MM.1S (cell line): Measurements from ENCODE around the gene FHIT.

Experiments used
- DNase-seq: peaks from one replicate; pipeline ENCODE4 v3.0.0-alpha.2; 2015
- H2AFZ ChIP-seq: fragments of 300-600 bp; sonication (generic); 2 replicates; pipeline ENCODE4 v1.6.0; 2016; ENCODE audit warnings: antibody characterized with exemption, low read length
- H3F3A ChIP-seq: fragments of 300-600 bp; sonication (generic); 2 replicates; pipeline ENCODE4 v1.6.1; 2016; ENCODE audit warnings: mild to moderate bottlenecking, antibody characterized with exemption, low read length, moderate library complexity, mixed read lengths; ENCODE audit not compliant: insufficient read depth
- H3K27ac ChIP-seq: fragments of 300-600 bp; sonication (generic); 2 replicates; pipeline ENCODE4 v1.5.1; 2016; ENCODE audit warnings: mild to moderate bottlenecking, low read length
- H3K27me3 ChIP-seq: fragments of 300-600 bp; sonication (generic); replicated peaks from 2 replicates; pipeline ENCODE4 v1.6.0; 2016; ENCODE audit warnings: low read length; ENCODE audit not compliant: insufficient read depth
- H3K36me3 ChIP-seq: fragments of 300-600 bp; sonication (generic); replicated peaks from 2 replicates; pipeline ENCODE4 v1.6.1; 2016; ENCODE audit warnings: mild to moderate bottlenecking, low read length, mixed read lengths; ENCODE audit not compliant: insufficient read depth
- H3K4me1 ChIP-seq: fragments of 300-600 bp; sonication (generic); 2 replicates; pipeline ENCODE4 v1.6.1; 2016; ENCODE audit warnings: low read length, mixed read lengths
- H3K4me2 ChIP-seq: fragments of 300-600 bp; sonication (generic); 2 replicates; pipeline ENCODE4 v1.6.0; 2016; ENCODE audit warnings: low read depth, low read length
- H3K4me3 ChIP-seq: fragments of 300-600 bp; sonication (generic); 2 replicates; pipeline ENCODE4 v1.5.1; 2016; ENCODE audit warnings: low read length, mixed read lengths
- H3K79me2 ChIP-seq: fragments of 300-600 bp; sonication (generic); 2 replicates; pipeline ENCODE4 v1.6.1; 2016; ENCODE audit warnings: mixed run types, low read length, mixed read lengths
- H3K9ac ChIP-seq: fragments of 300-600 bp; sonication (generic); 2 replicates; pipeline ENCODE4 v1.6.1; 2016; ENCODE audit warnings: low read length, mixed read lengths
- H3K9me2 ChIP-seq: fragments of 300-600 bp; sonication (generic); replicated peaks from 2 replicates; pipeline ENCODE4 v1.6.1; 2016; ENCODE audit warnings: mild to moderate bottlenecking, low read length, mixed read lengths; ENCODE audit not compliant: insufficient read depth
- H3K9me3 ChIP-seq: fragments of 300-600 bp; sonication (generic); replicated peaks from 2 replicates; pipeline ENCODE4 v1.6.1; 2016; ENCODE audit warnings: mild to moderate bottlenecking, low read length, mixed read lengths; ENCODE audit not compliant: insufficient read depth
- H4K20me1 ChIP-seq: fragments of 300-600 bp; sonication (generic); 2 replicates; pipeline ENCODE4 v1.6.1; 2016; ENCODE audit warnings: mild to moderate bottlenecking, low read length, moderate library complexity, mixed read lengths; ENCODE audit not compliant: insufficient read depth
- EZH2 ChIP-seq: fragments of 300-600 bp; sonication (generic); optimal IDR thresholded peaks from 2 replicates; pipeline ENCODE3; 2017; ENCODE audit warnings: low read depth, mild to moderate bottlenecking, antibody characterized with exemption, low read length, mixed read lengths
- EZH2phosphoT487 ChIP-seq: fragments of 300-600 bp; sonication (generic); IDR thresholded peaks from 2 replicates; pipeline ENCODE4 v1.6.1; 2018; ENCODE audit warnings: antibody characterized with exemption, low read length
- TF ChIP-seq, protein P1 (sequence below): fragments of 300-600 bp; sonication (generic); IDR thresholded peaks from 2 replicates; pipeline ENCODE4 v1.5.1; 2016; ENCODE audit warnings: antibody characterized with exemption, low read length, mixed read lengths

The FHIT gene

DNA sequence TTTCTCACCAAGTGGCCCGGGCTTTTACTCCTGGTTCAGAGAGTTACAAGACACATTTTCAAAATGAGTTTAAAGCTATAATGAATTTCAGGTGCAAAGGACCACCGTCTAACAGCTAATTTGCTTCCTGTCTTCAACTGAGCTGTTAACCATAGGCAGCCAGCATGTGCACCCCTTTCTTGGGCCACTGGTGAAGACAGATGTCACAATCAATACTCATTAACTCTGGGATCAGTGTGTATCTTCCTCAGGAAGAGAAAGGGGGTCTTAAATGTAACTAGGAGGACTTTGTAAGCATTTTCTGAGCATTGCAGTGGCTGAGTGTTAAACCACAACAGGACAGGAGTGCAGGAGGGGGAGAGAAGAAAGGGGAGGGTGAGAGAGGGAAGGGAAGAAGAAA, 1450.8 kb downstream of the FHIT start:
- no peaks in the 10 kb centered on the region for H3K79me2 ChIP-seq
- no peak for TF ChIP-seq EZH2
- TF ChIP-seq, protein P1, sequence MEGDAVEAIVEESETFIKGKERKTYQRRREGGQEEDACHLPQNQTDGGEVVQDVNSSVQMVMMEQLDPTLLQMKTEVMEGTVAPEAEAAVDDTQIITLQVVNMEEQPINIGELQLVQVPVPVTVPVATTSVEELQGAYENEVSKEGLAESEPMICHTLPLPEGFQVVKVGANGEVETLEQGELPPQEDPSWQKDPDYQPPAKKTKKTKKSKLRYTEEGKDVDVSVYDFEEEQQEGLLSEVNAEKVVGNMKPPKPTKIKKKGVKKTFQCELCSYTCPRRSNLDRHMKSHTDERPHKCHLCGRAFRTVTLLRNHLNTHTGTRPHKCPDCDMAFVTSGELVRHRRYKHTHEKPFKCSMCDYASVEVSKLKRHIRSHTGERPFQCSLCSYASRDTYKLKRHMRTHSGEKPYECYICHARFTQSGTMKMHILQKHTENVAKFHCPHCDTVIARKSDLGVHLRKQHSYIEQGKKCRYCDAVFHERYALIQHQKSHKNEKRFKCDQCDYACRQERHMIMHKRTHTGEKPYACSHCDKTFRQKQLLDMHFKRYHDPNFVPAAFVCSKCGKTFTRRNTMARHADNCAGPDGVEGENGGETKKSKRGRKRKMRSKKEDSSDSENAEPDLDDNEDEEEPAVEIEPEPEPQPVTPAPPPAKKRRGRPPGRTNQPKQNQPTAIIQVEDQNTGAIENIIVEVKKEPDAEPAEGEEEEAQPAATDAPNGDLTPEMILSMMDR, result no peak
- no peak for TF ChIP-seq EZH2phosphoT487
- no peak overlapping the region for H3K4me2 ChIP-seq
- no peak overlapping the region for H3K9ac ChIP-seq
- H3F3A ChIP-seq, result no peaks in the 10 kb centered on the region
- H4K20me1 ChIP-seq, result no peaks in the 10 kb centered on the region
- H3K4me1 ChIP-seq, result no peaks in the 10 kb centered on the region
- no peaks in the 10 kb centered on the region for H3K36me3 ChIP-seq
- H3K9me2 ChIP-seq, result no peaks in the 10 kb centered on the region
- H2AFZ ChIP-seq, result no peak overlapping the region
- no peaks in the 10 kb centered on the region for H3K9me3 ChIP-seq
- H3K27me3 ChIP-seq, result no peaks in the 10 kb centered on the region
- no peak overlapping the region for H3K27ac ChIP-seq
- DNase-seq, result no peak
- no peak overlapping the region for H3K4me3 ChIP-seq

DNA sequence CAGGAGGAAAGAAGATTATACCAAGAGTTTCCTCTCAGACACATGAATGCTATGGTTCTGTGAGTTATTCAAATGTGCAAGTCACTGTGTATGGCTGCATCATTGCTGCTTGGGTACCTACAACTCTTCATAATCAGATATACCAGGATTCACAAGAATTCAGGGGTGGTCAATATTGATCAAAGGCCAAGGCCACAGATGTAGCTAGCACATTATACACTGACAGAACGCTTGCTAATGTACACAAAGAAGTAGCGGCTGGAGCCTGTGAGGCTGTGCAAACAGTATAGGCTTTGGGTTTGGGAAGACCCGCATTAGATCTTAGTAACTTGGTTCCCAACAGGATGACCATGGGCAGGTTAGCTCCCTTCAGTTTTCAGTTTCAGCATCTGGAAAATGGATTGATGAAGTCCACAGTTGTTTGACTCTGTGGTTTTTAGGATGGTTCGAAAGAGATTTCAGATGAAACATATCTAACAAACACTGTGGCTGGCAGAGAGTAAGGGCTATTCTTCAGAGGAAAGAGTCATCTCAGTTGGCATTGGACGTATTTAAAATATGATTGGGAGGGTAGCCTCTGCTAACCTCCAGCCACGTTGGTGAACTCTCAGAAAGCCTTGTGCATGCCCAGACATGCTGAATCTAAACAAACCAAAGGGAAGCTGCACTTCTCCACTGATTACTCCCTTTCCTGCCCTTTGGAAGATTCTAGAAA, 1452.7 kb downstream of the FHIT start:
- Histone ChIP-seq H3K4me2 (no peak overlapping the region), H3K4me3 (no peak overlapping the region), H4K20me1 (no peaks in the 10 kb centered on the region), H3K9me3 (no peaks in the 10 kb centered on the region), H3K36me3 (no peaks in the 10 kb centered on the region), H3K9ac (no peak overlapping the region), H2AFZ (no peak overlapping the region), H3K4me1 (no peaks in the 10 kb centered on the region), H3F3A (no peaks in the 10 kb centered on the region), H3K79me2 (no peaks in the 10 kb centered on the region), H3K27me3 (no peaks in the 10 kb centered on the region), H3K27ac (no peak overlapping the region), H3K9me2 (no peaks in the 10 kb centered on the region)
- DNase-seq, result no peak
- TF ChIP-seq EZH2phosphoT487 (no peak), EZH2 (no peak)
- TF ChIP-seq, protein P1, result no peak

DNA sequence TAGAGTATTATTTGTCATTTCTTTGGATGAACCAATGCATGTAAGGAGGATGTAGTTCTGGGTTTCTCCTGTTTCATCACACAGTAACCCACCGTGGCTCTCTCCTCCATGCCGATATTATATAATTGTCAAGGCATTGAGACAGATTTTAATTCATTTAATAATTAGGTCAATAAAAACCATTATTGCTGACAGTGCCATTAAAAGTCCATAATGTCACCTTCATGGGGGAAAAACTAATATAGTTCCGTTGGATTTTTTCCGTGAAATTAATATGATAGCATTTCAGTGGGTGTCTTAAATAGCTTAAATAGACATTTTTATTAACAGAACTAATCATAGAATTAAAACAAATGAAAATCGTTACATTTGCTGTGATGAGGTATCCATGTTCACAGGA, 1453.7 kb downstream of the FHIT start:
- H3K4me3 ChIP-seq, result no peak overlapping the region
- H3K27me3 ChIP-seq, result no peaks in the 10 kb centered on the region
- H3K9ac ChIP-seq, result no peak overlapping the region
- no peaks in the 10 kb centered on the region for H4K20me1 ChIP-seq
- no peaks in the 10 kb centered on the region for H3K4me1 ChIP-seq
- H3K4me2 ChIP-seq, result no peak overlapping the region
- H3K9me3 ChIP-seq, result no peaks in the 10 kb centered on the region
- no peak for DNase-seq
- H3K36me3 ChIP-seq, result no peaks in the 10 kb centered on the region
- no peaks in the 10 kb centered on the region for H3K79me2 ChIP-seq
- H3K9me2 ChIP-seq, result no peaks in the 10 kb centered on the region
- H2AFZ ChIP-seq, result no peak overlapping the region
- TF ChIP-seq EZH2phosphoT487 (no peak), EZH2 (no peak)
- TF ChIP-seq, protein P1, result no peak
- no peak overlapping the region for H3K27ac ChIP-seq
- H3F3A ChIP-seq, result no peaks in the 10 kb centered on the region
